ENCODE results near the gene STAT5B.
A peak's percentile ranks its signal among the peaks of the same experiment; 100 is the strongest.
"Not testable (repeated sequence)": the region's sequence is repeated elsewhere in the genome, so short reads cannot be mapped to it uniquely, and the experiment has no call there.

The STAT5B gene

DNA sequence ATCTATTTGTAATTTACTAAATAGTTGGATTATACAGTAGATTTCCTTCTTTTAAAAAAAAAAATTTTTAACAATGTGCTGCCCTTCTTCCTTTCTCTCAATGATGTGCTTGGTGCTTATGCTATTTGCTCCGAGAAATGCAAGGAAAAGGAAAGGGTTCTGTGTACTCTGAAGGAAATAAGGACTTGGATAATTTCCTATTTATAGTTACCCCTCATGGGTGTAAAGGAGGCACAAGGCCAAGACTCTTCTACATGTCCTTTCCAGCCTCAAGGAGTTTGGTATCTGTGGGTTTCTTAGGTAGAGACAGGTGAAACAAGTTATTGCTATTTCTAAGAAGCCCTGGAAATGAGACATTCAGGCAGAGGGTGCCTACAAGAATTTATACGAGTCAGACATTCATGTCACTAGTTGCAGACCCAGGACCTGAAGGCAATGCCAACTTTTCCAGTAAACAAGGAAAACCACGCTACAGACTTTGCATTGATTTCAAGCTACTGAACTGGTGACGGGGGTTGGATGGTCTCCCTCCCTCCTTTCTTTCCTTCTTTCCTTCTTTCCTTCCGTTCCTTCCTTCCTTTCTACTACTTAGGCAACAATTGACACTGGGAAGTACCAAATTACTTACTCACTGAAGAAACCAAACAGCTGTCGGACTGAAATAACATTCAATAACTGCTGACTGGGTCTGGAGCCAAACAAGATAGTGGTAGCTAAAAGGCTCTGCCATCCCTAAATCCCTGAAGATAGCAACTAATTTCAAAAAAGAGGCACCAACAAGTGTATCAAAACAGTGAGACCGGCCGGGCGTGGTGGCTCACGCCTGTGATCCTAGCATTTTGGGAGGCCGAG, 48.1 kb downstream of the STAT5B start:
- H3K9ac ChIP-seq (ENCODE audit: low read length), result no peak overlapping the region
- no peaks in the 10 kb centered on the region for H3K4me1 ChIP-seq (ENCODE audit: control insufficient read depth, insufficient read depth, low read length)
- H3K4me3 ChIP-seq (ENCODE audit: low read length), result no peak overlapping the region
- peaks cover 9% of the 10 kb centered on the region for H3K36me3 ChIP-seq (ENCODE audit: control insufficient read depth, insufficient read depth, low read length)
- H3K27ac ChIP-seq (ENCODE audit: low read depth, low read length), result no peak overlapping the region
- no peaks in the 10 kb centered on the region for H3K27me3 ChIP-seq (ENCODE audit: control insufficient read depth, insufficient read depth, low read length)

DNA sequence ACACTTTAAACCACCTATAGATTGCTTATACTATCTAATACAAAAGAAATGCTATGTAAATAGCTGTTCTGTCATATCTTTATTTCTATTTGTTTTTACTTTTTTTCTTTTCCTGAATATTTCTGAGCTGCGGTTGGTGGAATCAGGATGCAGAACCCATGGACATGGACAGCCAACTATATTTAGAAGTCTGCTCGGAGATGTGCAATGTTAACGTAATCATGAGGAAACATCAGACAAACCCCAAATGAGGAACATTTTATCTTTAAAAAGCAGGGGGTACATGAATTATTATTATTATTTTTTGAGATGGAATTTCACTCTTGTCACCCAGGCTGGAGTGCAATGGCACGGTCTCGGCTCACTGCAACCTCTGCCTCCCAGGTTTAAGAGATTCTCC, 50.5 kb downstream of the STAT5B start:
- Histone ChIP-seq H3K4me3 (ENCODE audit: low read length) (no peak overlapping the region), H3K27ac (ENCODE audit: low read depth, low read length) (no peak overlapping the region), H3K27me3 (ENCODE audit: control insufficient read depth, insufficient read depth, low read length) (no peaks in the 10 kb centered on the region), H3K4me1 (ENCODE audit: control insufficient read depth, insufficient read depth, low read length) (no peaks in the 10 kb centered on the region), H3K9ac (ENCODE audit: low read length) (no peak overlapping the region), H3K36me3 (ENCODE audit: control insufficient read depth, insufficient read depth, low read length) (peaks cover 11% of the 10 kb centered on the region)

DNA sequence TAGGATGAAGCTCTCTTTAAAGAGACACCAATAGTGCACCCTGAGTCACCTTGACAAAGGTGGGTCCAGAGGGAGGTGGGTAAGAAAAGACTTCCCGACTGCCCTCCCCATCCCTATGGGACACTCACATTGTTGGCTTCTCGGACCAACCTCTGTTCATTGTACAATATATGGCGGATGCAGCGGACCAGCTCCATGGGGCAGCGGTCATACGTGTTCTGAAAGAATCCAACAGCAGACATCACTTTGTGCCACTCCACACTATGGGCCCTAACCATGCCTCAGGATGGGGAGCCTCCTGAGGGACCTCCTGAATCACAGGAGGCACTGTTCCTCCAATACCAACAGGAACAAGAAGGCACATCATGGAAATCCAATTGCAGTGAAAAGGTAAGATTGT, 51.5 kb downstream of the STAT5B start:
- Histone ChIP-seq H3K27ac (ENCODE audit: low read depth, low read length) (no peak overlapping the region), H3K4me3 (ENCODE audit: low read length) (no peak overlapping the region), H3K27me3 (ENCODE audit: control insufficient read depth, insufficient read depth, low read length) (no peaks in the 10 kb centered on the region), H3K9ac (ENCODE audit: low read length) (no peak overlapping the region), H3K4me1 (ENCODE audit: control insufficient read depth, insufficient read depth, low read length) (no peaks in the 10 kb centered on the region), H3K36me3 (ENCODE audit: control insufficient read depth, insufficient read depth, low read length) (peaks cover 15% of the 10 kb centered on the region)

DNA sequence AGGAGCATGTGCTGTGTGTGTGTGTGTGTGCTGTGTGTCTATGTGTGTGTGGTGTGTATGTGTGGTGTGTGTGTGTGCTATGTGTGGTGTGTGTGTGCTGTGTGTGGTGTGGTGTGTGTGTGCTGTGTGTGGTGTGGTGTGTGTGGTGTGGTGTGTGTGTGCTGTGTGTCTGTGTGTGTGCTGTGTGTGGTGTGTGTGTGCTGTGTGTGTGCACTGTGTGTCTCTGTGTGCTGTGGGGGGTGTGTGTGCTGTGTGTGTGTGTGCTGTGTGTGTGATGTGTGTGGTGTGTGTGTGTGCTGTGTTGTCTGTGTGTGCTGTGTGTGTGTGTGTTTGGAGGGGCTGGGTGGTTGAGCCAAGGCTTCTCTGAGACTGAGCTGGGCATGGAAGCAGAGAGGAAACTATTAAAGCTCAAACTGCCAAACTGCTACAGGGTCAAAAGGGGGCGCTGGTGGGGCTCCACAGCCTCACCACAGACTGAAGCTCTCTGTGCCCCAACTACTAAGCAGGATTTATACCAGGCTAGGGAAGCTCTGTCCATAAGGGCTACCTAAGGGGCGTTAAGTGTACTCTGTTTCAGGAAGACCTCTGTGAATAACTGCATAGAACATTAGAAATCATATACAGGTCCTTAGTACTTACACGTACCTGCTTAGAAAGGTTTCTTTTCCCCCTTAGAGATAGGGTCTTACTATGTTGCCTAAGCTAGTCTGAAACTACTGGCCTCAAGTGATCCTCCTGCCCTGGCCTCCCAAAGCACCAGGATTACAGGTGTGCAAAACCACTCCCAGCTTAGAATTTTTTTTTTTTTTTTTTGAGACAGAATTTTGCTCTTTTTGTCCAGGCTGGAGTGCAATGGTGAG, 54.1 kb downstream of the STAT5B start:
- Histone ChIP-seq H3K4me3 (ENCODE audit: low read length) (no peak overlapping the region), H3K4me1 (ENCODE audit: control insufficient read depth, insufficient read depth, low read length) (no peaks in the 10 kb centered on the region), H3K36me3 (ENCODE audit: control insufficient read depth, insufficient read depth, low read length) (peaks cover 22% of the 10 kb centered on the region), H3K27me3 (ENCODE audit: control insufficient read depth, insufficient read depth, low read length) (no peaks in the 10 kb centered on the region), H3K9ac (ENCODE audit: low read length) (no peak overlapping the region), H3K27ac (ENCODE audit: low read depth, low read length) (no peak overlapping the region)

DNA sequence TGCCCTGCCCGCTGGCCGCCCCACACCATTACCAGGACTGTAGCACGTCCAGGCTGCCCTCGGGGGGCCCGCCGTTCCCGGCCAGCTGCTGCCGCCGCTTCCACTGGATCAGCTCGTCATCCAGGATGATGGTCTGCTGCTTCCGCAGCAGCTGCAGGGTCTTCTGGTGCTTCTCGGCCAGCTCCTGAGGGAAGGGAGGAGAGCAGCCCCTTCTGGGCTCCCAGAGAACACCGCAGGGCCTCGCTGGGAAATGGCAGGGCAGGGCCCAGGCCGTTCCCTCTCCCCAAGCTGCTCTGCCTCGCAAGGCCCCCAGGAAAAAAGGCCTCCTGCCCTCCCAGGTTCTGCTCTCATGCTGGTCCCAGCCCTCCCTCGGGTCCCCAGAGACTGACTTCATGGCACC, 56.9 kb downstream of the STAT5B start:
- not testable (repeated sequence) for H3K27ac ChIP-seq (ENCODE audit: low read depth, low read length); H3K9ac ChIP-seq (ENCODE audit: low read length); H3K4me1 ChIP-seq (ENCODE audit: control insufficient read depth, insufficient read depth, low read length); H3K4me3 ChIP-seq (ENCODE audit: low read length); H3K27me3 ChIP-seq (ENCODE audit: control insufficient read depth, insufficient read depth, low read length)
- peaks cover 28% of the 10 kb centered on the region for H3K36me3 ChIP-seq (ENCODE audit: control insufficient read depth, insufficient read depth, low read length)

DNA sequence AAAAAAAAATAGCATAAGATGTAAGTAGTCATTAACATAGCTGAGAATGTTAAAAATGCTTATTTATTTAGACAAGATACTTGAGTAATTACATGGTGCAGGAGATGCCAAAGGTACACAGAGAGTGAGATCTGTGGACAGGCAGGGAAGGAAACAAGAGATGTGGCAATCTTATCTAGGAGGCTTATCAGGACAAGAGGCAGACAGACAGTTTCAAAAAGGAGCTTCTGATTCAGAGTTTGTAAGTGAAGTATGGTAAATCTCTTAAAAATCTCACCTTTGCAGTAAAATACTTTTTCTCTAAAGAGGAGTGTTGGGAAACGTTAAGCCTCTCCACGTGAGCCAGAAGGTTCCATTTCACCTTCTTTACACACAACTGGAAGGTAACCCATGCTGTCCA, 62.0 kb downstream of the STAT5B start:
- Histone ChIP-seq H3K27ac (ENCODE audit: low read depth, low read length) (no peak overlapping the region), H3K9ac (ENCODE audit: low read length) (no peak overlapping the region), H3K4me1 (ENCODE audit: control insufficient read depth, insufficient read depth, low read length) (no peaks in the 10 kb centered on the region), H3K4me3 (ENCODE audit: low read length) (no peak overlapping the region), H3K36me3 (ENCODE audit: control insufficient read depth, insufficient read depth, low read length) (peaks cover 32% of the 10 kb centered on the region), H3K27me3 (ENCODE audit: control insufficient read depth, insufficient read depth, low read length) (no peaks in the 10 kb centered on the region)

DNA sequence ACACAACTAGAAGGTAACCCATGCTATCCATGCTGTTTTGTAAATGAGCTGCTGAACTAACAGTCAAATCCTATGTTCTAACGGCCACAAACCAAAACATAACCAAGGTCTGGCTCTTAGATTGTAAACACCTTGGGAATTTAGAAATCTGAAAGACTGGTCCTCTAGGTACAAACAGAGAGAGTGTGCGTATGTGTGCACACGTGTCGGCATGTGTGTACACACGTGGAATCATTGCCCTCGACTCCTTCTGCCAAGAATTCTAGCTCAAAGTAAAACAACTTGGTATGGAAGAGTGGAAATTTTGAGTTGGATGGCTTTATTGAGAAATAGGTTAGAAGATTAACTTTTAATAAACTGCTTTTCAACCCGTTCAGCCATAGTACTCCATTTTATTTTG, 63.8 kb downstream of the STAT5B start:
- H3K36me3 ChIP-seq (ENCODE audit: control insufficient read depth, insufficient read depth, low read length), result peaks cover 29% of the 10 kb centered on the region
- H3K4me1 ChIP-seq (ENCODE audit: control insufficient read depth, insufficient read depth, low read length), result no peaks in the 10 kb centered on the region
- H3K9ac ChIP-seq (ENCODE audit: low read length), result no peak overlapping the region
- H3K27ac ChIP-seq (ENCODE audit: low read depth, low read length), result peak overlapping the region; percentile 20
- no peaks in the 10 kb centered on the region for H3K27me3 ChIP-seq (ENCODE audit: control insufficient read depth, insufficient read depth, low read length)
- H3K4me3 ChIP-seq (ENCODE audit: low read length), result no peak overlapping the region

DNA sequence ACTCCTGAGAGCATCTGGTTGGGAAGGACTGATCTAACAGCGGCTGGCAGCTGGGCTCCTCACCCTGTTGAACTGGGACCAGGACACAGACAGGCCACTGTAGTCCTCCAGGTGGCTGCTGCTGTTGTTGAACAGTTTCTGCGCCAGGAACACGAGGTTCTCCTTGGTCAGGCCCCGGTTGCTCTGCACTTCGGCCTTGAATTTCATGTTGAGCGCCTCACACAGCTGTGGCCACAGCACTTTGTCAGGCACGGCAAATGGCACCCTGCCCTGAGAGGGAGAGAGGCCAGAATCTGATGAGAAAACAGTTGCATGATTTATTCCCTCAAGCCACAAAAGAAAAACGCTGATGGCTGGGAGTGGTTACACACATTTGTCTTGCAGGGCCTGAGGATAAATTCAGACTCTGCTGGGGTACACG, 64.3 kb downstream of the STAT5B start:
- not testable (repeated sequence) for H3K4me3 ChIP-seq (ENCODE audit: low read length); H3K9ac ChIP-seq (ENCODE audit: low read length); H3K27me3 ChIP-seq (ENCODE audit: control insufficient read depth, insufficient read depth, low read length); H3K4me1 ChIP-seq (ENCODE audit: control insufficient read depth, insufficient read depth, low read length)
- Histone ChIP-seq H3K36me3 (ENCODE audit: control insufficient read depth, insufficient read depth, low read length) (peaks cover 24% of the 10 kb centered on the region), H3K27ac (ENCODE audit: low read depth, low read length) (peak overlapping the region; percentile 20)

DNA sequence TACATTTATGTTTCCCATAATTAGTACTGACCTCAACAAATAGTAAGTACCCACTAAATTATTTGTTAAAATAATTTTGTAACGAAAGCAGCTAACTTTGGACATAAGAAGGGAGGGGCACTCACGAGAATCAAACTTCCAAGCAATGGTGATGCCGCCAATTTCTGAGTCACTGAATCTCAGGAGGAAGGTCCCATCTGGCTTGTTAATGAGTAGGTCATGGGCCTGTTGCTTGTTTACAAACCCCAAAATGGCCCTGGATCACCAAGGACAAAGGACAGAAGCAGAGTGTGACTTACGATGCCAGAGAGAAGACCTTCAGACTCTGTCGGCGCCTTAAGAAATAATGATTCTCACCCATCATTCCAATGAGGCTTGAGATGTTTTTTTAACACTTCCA, 66.1 kb downstream of the STAT5B start:
- peaks cover 23% of the 10 kb centered on the region for H3K36me3 ChIP-seq (ENCODE audit: control insufficient read depth, insufficient read depth, low read length)

DNA sequence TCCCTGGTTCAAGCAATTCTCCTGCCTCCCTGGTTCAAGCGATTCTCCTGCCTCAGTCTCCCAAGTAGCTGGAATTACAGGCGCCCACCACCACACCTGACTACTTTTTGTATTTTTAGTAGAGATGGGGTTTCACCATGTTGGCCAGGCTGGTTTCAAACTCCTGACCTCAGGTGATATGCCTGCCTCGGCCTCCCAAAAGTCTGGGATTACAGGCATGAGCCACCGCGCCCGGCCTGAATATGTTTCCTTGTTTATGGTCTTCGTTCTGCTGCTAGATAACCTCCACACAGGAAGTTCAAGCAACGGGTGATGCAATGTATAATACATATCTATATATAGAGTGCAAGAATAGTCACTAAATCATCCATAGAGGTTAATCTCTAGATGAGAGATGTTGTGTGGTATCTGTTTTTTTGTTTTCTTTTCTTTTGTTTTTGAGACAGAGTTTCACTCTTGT, 70.0 kb downstream of the STAT5B start:
- H3K4me1 ChIP-seq (ENCODE audit: control insufficient read depth, insufficient read depth, low read length); H3K27ac ChIP-seq (ENCODE audit: low read depth, low read length); H3K9ac ChIP-seq (ENCODE audit: low read length); H3K27me3 ChIP-seq (ENCODE audit: control insufficient read depth, insufficient read depth, low read length); H3K4me3 ChIP-seq (ENCODE audit: low read length): not testable (repeated sequence)
- peaks cover 33% of the 10 kb centered on the region for H3K36me3 ChIP-seq (ENCODE audit: control insufficient read depth, insufficient read depth, low read length)

More for the DNA sequence above, 66.1 kb downstream of the STAT5B start:
- Histone ChIP-seq H3K27ac (ENCODE audit: low read depth, low read length) (no peak overlapping the region), H3K4me3 (ENCODE audit: low read length) (no peak overlapping the region), H3K4me1 (ENCODE audit: control insufficient read depth, insufficient read depth, low read length) (no peaks in the 10 kb centered on the region), H3K9ac (ENCODE audit: low read length) (no peak overlapping the region), H3K27me3 (ENCODE audit: control insufficient read depth, insufficient read depth, low read length) (no peaks in the 10 kb centered on the region)

DNA sequence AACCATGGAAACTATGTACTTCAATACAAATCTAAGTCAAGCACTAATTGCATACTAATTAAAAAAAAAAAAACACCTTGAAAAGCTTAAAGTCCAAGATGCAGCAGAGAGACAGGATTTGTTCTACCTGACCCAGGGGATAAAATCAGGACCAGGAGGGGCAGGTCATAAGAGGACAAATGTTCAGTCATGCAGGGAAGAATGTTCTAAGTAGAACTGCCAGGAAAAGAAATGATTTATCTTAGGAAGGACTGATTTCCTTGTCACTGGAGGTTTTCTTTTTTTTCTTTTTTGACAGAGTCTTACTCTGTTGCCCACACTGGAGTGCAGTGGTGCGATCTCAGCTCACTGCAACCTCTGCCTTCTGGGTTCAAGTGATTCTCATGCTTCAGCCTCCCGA, 72.8 kb downstream of the STAT5B start:
- Histone ChIP-seq H3K4me3 (ENCODE audit: low read length) (no peak overlapping the region), H3K9ac (ENCODE audit: low read length) (no peak overlapping the region), H3K27me3 (ENCODE audit: control insufficient read depth, insufficient read depth, low read length) (no peaks in the 10 kb centered on the region), H3K27ac (ENCODE audit: low read depth, low read length) (no peak overlapping the region), H3K4me1 (ENCODE audit: control insufficient read depth, insufficient read depth, low read length) (no peaks in the 10 kb centered on the region), H3K36me3 (ENCODE audit: control insufficient read depth, insufficient read depth, low read length) (peaks cover 24% of the 10 kb centered on the region)

DNA sequence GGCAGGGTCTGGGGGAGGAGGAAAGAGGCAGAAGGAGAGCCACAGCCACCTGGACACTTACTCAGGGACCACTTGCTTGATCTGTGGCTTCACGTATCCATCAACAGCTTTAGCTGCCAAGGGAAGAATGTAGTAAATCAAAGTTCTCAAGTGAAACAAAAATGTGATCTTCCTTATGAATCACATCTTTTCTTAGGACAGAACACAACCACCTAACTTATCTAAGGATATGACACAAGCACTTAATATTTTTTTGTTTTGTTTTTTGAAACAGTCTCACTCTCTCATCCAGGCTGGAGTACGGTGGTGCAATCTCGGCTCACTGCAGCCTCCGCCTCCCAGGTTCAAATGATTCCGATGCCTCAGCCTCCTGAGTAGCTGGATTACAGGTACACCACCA, 73.5 kb downstream of the STAT5B start:
- peaks cover 24% of the 10 kb centered on the region for H3K36me3 ChIP-seq (ENCODE audit: control insufficient read depth, insufficient read depth, low read length)
- no peaks in the 10 kb centered on the region for H3K4me1 ChIP-seq (ENCODE audit: control insufficient read depth, insufficient read depth, low read length)
- no peak overlapping the region for H3K27ac ChIP-seq (ENCODE audit: low read depth, low read length)
- no peaks in the 10 kb centered on the region for H3K27me3 ChIP-seq (ENCODE audit: control insufficient read depth, insufficient read depth, low read length)
- H3K4me3 ChIP-seq (ENCODE audit: low read length), result no peak overlapping the region
- no peak overlapping the region for H3K9ac ChIP-seq (ENCODE audit: low read length)

All from rectal smooth muscle tissue (tissue), 1 donor.